Karpas-422 (cell line): Measurements from ENCODE around the gene GKN1. TPM values are rescaled to one million over a fixed set of nuclear protein-coding genes. Genes with fewer than 3 reads are reported as not detected.

Experiments
- DNase-seq: peaks from one replicate; pipeline ENCODE4 v3.0.0-alpha.2; 2015
- H2AFZ ChIP-seq: fragments of 200-600 bp; sonication (generic); 2 replicates; pipeline ENCODE4 v1.6.1; 2014; ENCODE audit warnings: antibody characterized with exemption, low read length, mixed read lengths
- H3K27ac ChIP-seq: fragments of 200-600 bp; sonication (generic); 2 replicates; pipeline ENCODE4 v1.5.1; 2014; ENCODE audit warnings: mild to moderate bottlenecking, low read length, moderate library complexity
- H3K27me3 ChIP-seq: fragments of 200-600 bp; sonication (generic); 2 replicates; pipeline ENCODE4 v1.6.1; 2014; ENCODE audit warnings: low read length, mixed read lengths
- H3K36me3 ChIP-seq: fragments of 200-600 bp; sonication (generic); 2 replicates; pipeline ENCODE4 v1.6.1; 2014; ENCODE audit warnings: low read length, mixed read lengths; ENCODE audit not compliant: insufficient read depth
- H3K4me1 ChIP-seq: fragments of 200-600 bp; sonication (generic); 2 replicates; pipeline ENCODE4 v1.6.1; 2014; ENCODE audit warnings: mild to moderate bottlenecking, low read length, mixed read lengths
- H3K4me2 ChIP-seq: fragments of 200-600 bp; sonication (generic); 2 replicates; pipeline ENCODE4 v1.6.1; 2014; ENCODE audit warnings: low read length, low read depth, mild to moderate bottlenecking; ENCODE audit not compliant: poor library complexity, severe bottlenecking
- H3K4me3 ChIP-seq: fragments of 200-600 bp; sonication (generic); 2 replicates; pipeline ENCODE4 v1.5.1; 2014; ENCODE audit warnings: mild to moderate bottlenecking, antibody characterized with exemption, low read length, mixed read lengths
- H3K79me2 ChIP-seq: fragments of 200-600 bp; sonication (generic); 2 replicates; pipeline ENCODE4 v1.6.1; 2014; ENCODE audit warnings: mild to moderate bottlenecking, low read length, mixed read lengths
- H3K9ac ChIP-seq: fragments of 200-600 bp; sonication (generic); 2 replicates; pipeline ENCODE4 v1.6.0; 2014; ENCODE audit warnings: low read length
- H3K9me2 ChIP-seq: fragments of 200-600 bp; sonication (generic), shearing (Covaris generic); replicated peaks from 2 replicates; pipeline ENCODE4 v1.6.0; 2014; ENCODE audit warnings: mild to moderate bottlenecking, low read length, moderate library complexity; ENCODE audit not compliant: insufficient read depth
- H3K9me3 ChIP-seq: fragments of 300-700, 200-600 bp; sonication (generic); 2 replicates; pipeline ENCODE4 v1.6.1; 2014; ENCODE audit warnings: low read length, mixed read lengths
- H4K20me1 ChIP-seq: fragments of 200-600 bp; sonication (generic); 2 replicates; pipeline ENCODE4 v1.6.1; 2014; ENCODE audit warnings: mild to moderate bottlenecking, antibody characterized with exemption, low read length, low read depth; ENCODE audit not compliant: insufficient read depth
- total RNA-seq: library from RNA; depleted of rRNA; stranded (reverse); fragments of >200 nt; shearing (Covaris generic); gene quantifications from 2 replicates; pipeline ENCODE4 v1.2.3, GENCODE V29; 2014; ENCODE audit warnings: low replicate concordance

The GKN1 gene
- total RNA-seq, 1 experiment from 2014 or later, result not detected

GRCh38 chr2:68980956-68981355 lies 6.5 kb downstream of the GKN1 start:
- Histone ChIP-seq H4K20me1 (no peaks in the 10 kb centered on the region), H3K4me3 (no peak overlapping the region), H2AFZ (no peak overlapping the region), H3K9me2 (no peaks in the 10 kb centered on the region), H3K27me3 (no peaks in the 10 kb centered on the region), H3K36me3 (no peaks in the 10 kb centered on the region), H3K27ac (no peak overlapping the region), H3K79me2 (no peaks in the 10 kb centered on the region), H3K4me2 (no peak overlapping the region), H3K9ac (no peak overlapping the region), H3K4me1 (no peaks in the 10 kb centered on the region), H3K9me3 (no peaks in the 10 kb centered on the region)
- DNase-seq, result no peak

DNA sequence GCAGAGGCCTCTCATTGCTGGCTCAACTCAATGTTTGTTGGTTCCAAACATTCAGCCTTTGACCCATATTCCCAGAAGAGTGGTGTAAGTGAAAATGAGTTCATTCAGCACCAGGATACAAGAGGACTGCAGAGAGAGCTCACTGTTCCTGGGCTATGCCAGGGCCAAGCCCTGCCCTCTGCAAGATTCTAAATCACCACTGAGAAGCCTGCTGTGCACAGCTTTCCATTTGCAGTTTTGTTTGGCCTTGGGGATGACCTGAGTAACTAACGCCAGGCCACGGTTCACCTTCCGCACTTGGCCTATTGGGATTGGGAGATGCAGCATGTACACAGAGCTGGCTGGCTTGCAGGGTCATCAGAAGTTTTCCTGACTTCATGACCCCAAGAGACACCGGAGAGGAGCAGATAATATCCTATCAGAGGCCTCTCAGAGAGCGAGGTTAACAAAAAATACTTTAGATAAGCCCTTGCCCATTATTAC lies 12.6 kb downstream of the GKN1 start:
- H4K20me1 ChIP-seq, result no peaks in the 10 kb centered on the region
- H2AFZ ChIP-seq, result no peak overlapping the region
- no peak overlapping the region for H3K27ac ChIP-seq

DNA sequence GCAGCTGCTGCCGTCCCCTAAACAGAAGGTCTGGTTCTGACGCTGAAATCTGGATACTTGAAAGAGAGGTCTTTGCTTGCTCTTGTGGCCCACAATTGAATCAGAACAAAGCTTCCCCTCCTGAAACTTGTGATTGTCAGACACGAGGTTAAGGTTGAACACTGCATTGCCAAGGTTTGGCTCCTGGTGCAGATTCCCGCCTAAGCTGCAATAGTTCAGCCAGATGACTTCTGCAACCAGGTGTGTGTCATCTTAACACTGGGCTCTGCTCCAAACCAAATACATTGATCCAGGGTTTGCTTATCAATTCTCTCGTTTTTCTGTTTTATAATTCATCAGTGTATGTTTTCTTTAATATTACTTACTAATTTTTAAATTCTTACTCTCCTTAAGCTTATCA lies 14.6 kb downstream of the GKN1 start:
- Histone ChIP-seq H3K4me1 (no peaks in the 10 kb centered on the region), H3K27me3 (no peaks in the 10 kb centered on the region), H3K27ac (no peak overlapping the region), H3K9ac (no peak overlapping the region), H3K36me3 (no peaks in the 10 kb centered on the region), H4K20me1 (no peaks in the 10 kb centered on the region), H3K4me2 (no peak overlapping the region), H3K9me2 (no peaks in the 10 kb centered on the region), H3K79me2 (no peaks in the 10 kb centered on the region), H2AFZ (no peak overlapping the region), H3K4me3 (no peak overlapping the region), H3K9me3 (no peaks in the 10 kb centered on the region)
- no peak for DNase-seq

More for the DNA sequence above, 12.6 kb downstream of the GKN1 start:
- Histone ChIP-seq H3K9ac (no peak overlapping the region), H3K9me3 (no peaks in the 10 kb centered on the region), H3K79me2 (no peaks in the 10 kb centered on the region), H3K27me3 (no peaks in the 10 kb centered on the region), H3K9me2 (no peaks in the 10 kb centered on the region), H3K4me3 (no peak overlapping the region), H3K4me2 (no peak overlapping the region), H3K36me3 (no peaks in the 10 kb centered on the region), H3K4me1 (no peaks in the 10 kb centered on the region)
- DNase-seq, result no peak

GRCh38 chr2:68992341-68992740 lies 17.9 kb downstream of the GKN1 start:
- no peaks in the 10 kb centered on the region for H3K4me1 ChIP-seq
- H3K27me3 ChIP-seq, result no peaks in the 10 kb centered on the region
- no peak overlapping the region for H2AFZ ChIP-seq
- no peaks in the 10 kb centered on the region for H3K79me2 ChIP-seq
- H3K27ac ChIP-seq, result no peak overlapping the region
- no peaks in the 10 kb centered on the region for H3K9me2 ChIP-seq
- H3K4me3 ChIP-seq, result no peak overlapping the region
- DNase-seq, result no peak
- H3K4me2 ChIP-seq, result no peak overlapping the region
- H3K9ac ChIP-seq, result no peak overlapping the region
- H4K20me1 ChIP-seq, result no peaks in the 10 kb centered on the region
- no peaks in the 10 kb centered on the region for H3K9me3 ChIP-seq
- no peaks in the 10 kb centered on the region for H3K36me3 ChIP-seq

- Histone ChIP-seq H3K4me1 (no peaks in the 10 kb centered on the region), H3K36me3 (no peaks in the 10 kb centered on the region), H3K79me2 (no peaks in the 10 kb centered on the region), H3K27me3 (no peaks in the 10 kb centered on the region), H3K9ac (no peak overlapping the region), H3K9me3 (no peaks in the 10 kb centered on the region), H3K9me2 (no peaks in the 10 kb centered on the region), H2AFZ (no peak overlapping the region), H3K4me3 (no peak overlapping the region), H4K20me1 (no peaks in the 10 kb centered on the region), H3K4me2 (no peak overlapping the region), H3K27ac (no peak overlapping the region)
- no peak for DNase-seq
These were observed 18.5 kb downstream of the GKN1 start for GRCh38 chr2:68992933-68993332.

DNA sequence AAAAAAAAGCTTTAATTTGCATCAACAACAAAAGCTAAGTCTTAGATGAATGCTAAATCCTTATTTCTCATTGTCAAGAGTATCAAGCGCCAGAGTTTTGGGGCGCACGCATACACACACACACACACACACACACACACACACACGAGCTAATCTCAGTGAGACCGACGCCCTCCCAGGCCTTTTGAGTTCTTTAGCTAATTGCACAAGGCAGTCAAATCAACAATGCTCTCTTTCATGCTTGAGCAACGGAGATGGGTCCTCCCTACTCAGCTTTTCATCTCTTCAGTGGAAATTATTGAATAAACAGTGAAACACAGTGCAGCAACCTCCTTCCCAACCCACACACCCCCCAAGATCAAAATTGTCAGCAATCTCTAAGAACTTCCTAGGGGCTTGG lies 19.2 kb downstream of the GKN1 start:
- Histone ChIP-seq H3K4me1 (no peaks in the 10 kb centered on the region), H3K9me3 (no peaks in the 10 kb centered on the region), H4K20me1 (no peaks in the 10 kb centered on the region), H3K79me2 (no peaks in the 10 kb centered on the region), H3K4me3 (no peak overlapping the region), H2AFZ (no peak overlapping the region), H3K9ac (no peak overlapping the region), H3K27me3 (no peaks in the 10 kb centered on the region), H3K9me2 (no peaks in the 10 kb centered on the region), H3K36me3 (no peaks in the 10 kb centered on the region), H3K4me2 (no peak overlapping the region), H3K27ac (no peak overlapping the region)
- DNase-seq, result no peak

- Histone ChIP-seq H3K9me3 (no peaks in the 10 kb centered on the region), H3K27me3 (no peaks in the 10 kb centered on the region; the same call in 1 of the 2 replicates), H3K79me2 (no peaks in the 10 kb centered on the region), H3K4me3 (no peak overlapping the region), H4K20me1 (no peaks in the 10 kb centered on the region), H3K9ac (no peak overlapping the region), H3K4me1 (no peaks in the 10 kb centered on the region), H3K27ac (no peak overlapping the region), H3K4me2 (no peak overlapping the region), H3K36me3 (no peaks in the 10 kb centered on the region), H2AFZ (no peak overlapping the region), H3K9me2 (no peaks in the 10 kb centered on the region)
- DNase-seq, result no peak
These were observed 20.4 kb downstream of the GKN1 start for GRCh38 chr2:68994864-68995263.

DNA sequence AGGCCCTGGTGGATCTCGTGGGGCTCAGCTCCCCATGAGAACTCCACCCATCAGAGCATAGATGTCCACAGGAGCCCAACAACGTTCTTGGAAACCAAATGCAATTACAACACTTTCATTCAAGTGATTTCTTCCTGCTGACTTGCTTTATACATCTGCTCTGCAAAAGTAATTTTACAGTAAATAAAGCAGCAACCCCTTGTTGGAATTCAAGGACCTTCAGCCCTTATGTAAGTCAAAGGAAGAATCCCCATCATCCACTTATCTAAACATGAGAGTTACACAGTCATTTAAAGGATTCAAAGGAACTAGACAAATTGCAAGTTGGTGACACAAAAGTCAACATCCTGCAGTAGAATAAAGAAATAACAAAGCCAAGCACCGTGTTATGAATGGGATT lies 21.5 kb downstream of the GKN1 start:
- Histone ChIP-seq H3K27me3 (no peaks in the 10 kb centered on the region; the same call in 1 of the 2 replicates), H3K4me1 (peaks cover 3% of the 10 kb centered on the region; the same call in 1 of the 2 replicates), H3K27ac (no peak overlapping the region)

DNA sequence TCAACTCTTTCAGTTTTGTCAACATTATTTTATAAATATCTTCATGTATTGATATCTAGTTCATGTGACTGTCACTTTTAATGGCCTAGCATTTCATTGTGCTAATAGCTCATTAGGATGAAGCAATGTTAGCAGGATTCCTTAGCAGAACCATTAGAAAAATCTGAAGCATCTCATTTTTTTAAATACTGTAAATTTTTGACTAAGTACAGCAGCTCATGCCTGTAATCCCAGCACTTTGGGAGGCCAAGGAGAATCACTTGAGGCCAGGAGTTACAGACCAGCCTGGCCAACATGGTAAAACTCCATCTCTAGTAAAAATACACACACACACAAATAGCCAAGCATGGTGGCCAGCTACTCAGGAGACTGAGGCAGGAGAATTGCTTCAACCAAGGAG lies 23.0 kb downstream of the GKN1 start:
- Histone ChIP-seq H3K27me3 (no peaks in the 10 kb centered on the region; the same call in 1 of the 2 replicates), H4K20me1 (no peaks in the 10 kb centered on the region), H3K9me3 (no peaks in the 10 kb centered on the region), H3K4me3 (no peak overlapping the region), H2AFZ (no peak overlapping the region), H3K4me1 (peaks cover 3% of the 10 kb centered on the region; the same call in 1 of the 2 replicates), H3K4me2 (no peak overlapping the region), H3K9me2 (no peaks in the 10 kb centered on the region), H3K36me3 (no peaks in the 10 kb centered on the region), H3K79me2 (no peaks in the 10 kb centered on the region), H3K27ac (no peak overlapping the region), H3K9ac (no peak overlapping the region)
- no peak for DNase-seq

More for the DNA sequence above, 21.5 kb downstream of the GKN1 start:
- H3K9me2 ChIP-seq, result no peaks in the 10 kb centered on the region
- H3K79me2 ChIP-seq, result no peaks in the 10 kb centered on the region
- no peak overlapping the region for H3K4me2 ChIP-seq
- H3K9ac ChIP-seq, result no peak overlapping the region
- DNase-seq, result no peak
- no peaks in the 10 kb centered on the region for H4K20me1 ChIP-seq
- H2AFZ ChIP-seq, result no peak overlapping the region
- H3K9me3 ChIP-seq, result no peaks in the 10 kb centered on the region
- no peaks in the 10 kb centered on the region for H3K36me3 ChIP-seq
- H3K4me3 ChIP-seq, result no peak overlapping the region
